Neural cell (in vitro differentiated cells): ENCODE results near the gene LMAN2L. TPM values are rescaled to one million over a fixed set of nuclear protein-coding genes. Genes with fewer than 3 reads are reported as not detected.

Experiments used
- H2AFZ ChIP-seq: fragments of 200-600, 300-800 bp; sonication (generic), shearing (Covaris generic); 2 replicates; pipeline ENCODE4 v1.6.0; 2014; ENCODE audit warnings: low read depth, mild to moderate bottlenecking, antibody characterized with exemption, low read length, moderate library complexity
- H3F3A ChIP-seq: fragments of 200-600 bp; shearing (Covaris generic); 2 replicates; pipeline ENCODE4 v1.6.1; 2016; ENCODE audit warnings: mild to moderate bottlenecking, moderate library complexity, mixed read lengths, antibody characterized with exemption, low read length; ENCODE audit not compliant: insufficient read depth, poor library complexity, severe bottlenecking
- H3K27ac ChIP-seq: fragments of 200-600, 300-800 bp; sonication (generic), shearing (Covaris generic); 2 replicates; pipeline ENCODE4 v1.5.1; 2014; ENCODE audit warnings: mild to moderate bottlenecking, low read length, moderate library complexity
- H3K27me3 ChIP-seq: fragments of 300-800, 200-600 bp; sonication (generic), shearing (Covaris generic); 2 replicates; pipeline ENCODE4 v1.6.0; 2014; ENCODE audit warnings: mild to moderate bottlenecking, low read depth, low read length, moderate library complexity; ENCODE audit not compliant: insufficient read depth
- H3K36me3 ChIP-seq: fragments of 300-800, 200-600 bp; sonication (generic), shearing (Covaris generic); 2 replicates; pipeline ENCODE4 v1.5.1; 2014; ENCODE audit warnings: mild to moderate bottlenecking, antibody characterized with exemption, low read length, moderate library complexity; ENCODE audit not compliant: insufficient read depth
- H3K4me2 ChIP-seq: fragments of 300-800, 200-600 bp; sonication (generic), shearing (Covaris generic); 2 replicates; pipeline ENCODE4 v1.6.0; 2014; ENCODE audit warnings: mild to moderate bottlenecking, low read length
- H3K4me3 ChIP-seq: fragments of 300-800, 200-600 bp; sonication (generic), shearing (Covaris generic); 2 replicates; pipeline ENCODE4 v1.5.1; 2014; ENCODE audit warnings: mild to moderate bottlenecking, low read length, moderate library complexity
- H3K79me2 ChIP-seq: fragments of 200-600 bp; shearing (Covaris generic); replicated peaks from 2 replicates; pipeline ENCODE4 v1.6.0; 2014; ENCODE audit warnings: mild to moderate bottlenecking, low read length, moderate library complexity; ENCODE audit not compliant: insufficient read depth
- H3K9ac ChIP-seq: fragments of 300-800, 200-600 bp; sonication (generic), shearing (Covaris generic); 2 replicates; pipeline ENCODE4 v1.6.1; 2016; ENCODE audit warnings: mild to moderate bottlenecking, low read length, mixed read lengths
- H3K9me2 ChIP-seq: fragments of 200-600 bp; shearing (Covaris generic); 2 replicates; pipeline ENCODE4 v1.6.1; 2016; ENCODE audit warnings: mild to moderate bottlenecking, low read length, mixed read lengths; ENCODE audit not compliant: insufficient read depth
- H3K9me3 ChIP-seq: fragments of 200-600, 300-800 bp; sonication (generic), shearing (Covaris generic); 2 replicates; pipeline ENCODE4 v1.6.1; 2016; ENCODE audit warnings: mild to moderate bottlenecking, mixed run types, low read length, moderate library complexity, mixed read lengths
- H4K20me1 ChIP-seq: fragments of 200-600 bp; shearing (Covaris generic); 2 replicates; pipeline ENCODE4 v1.6.1; 2016; ENCODE audit warnings: mild to moderate bottlenecking, mixed run types; ENCODE audit not compliant: insufficient read depth
- EP300 ChIP-seq: fragments of 450-650 bp; conservative IDR thresholded peaks from 2 replicates; pipeline ENCODE4 v1.6.1; 2014; ENCODE audit warnings: antibody characterized with exemption, mild to moderate bottlenecking, moderate library complexity; ENCODE audit not compliant: poor library complexity, severe bottlenecking
- EZH2 ChIP-seq: fragments of 200-600, 300-800 bp; shearing (Covaris generic), sonication (generic); IDR thresholded peaks from 2 replicates; pipeline ENCODE4 v1.6.1; 2014; ENCODE audit warnings: antibody characterized with exemption, low read length, borderline replicate concordance, mild to moderate bottlenecking; ENCODE audit not compliant: insufficient read depth, poor library complexity, severe bottlenecking
- MXI1 ChIP-seq: fragments of 450-650 bp; conservative IDR thresholded peaks from 2 replicates; pipeline ENCODE4 v1.6.1; 2014; ENCODE audit warnings: antibody characterized with exemption, mild to moderate bottlenecking; ENCODE audit not compliant: poor library complexity, severe bottlenecking
- POLR2AphosphoS5 ChIP-seq: IDR thresholded peaks from 2 replicates; pipeline ENCODE4 v1.6.1; 2012
- RAD21 ChIP-seq: fragments of 450-650 bp; conservative IDR thresholded peaks from 2 replicates; pipeline ENCODE4 v1.6.1; 2014; ENCODE audit warnings: antibody characterized with exemption, mild to moderate bottlenecking, moderate library complexity
- SMC3 ChIP-seq: fragments of 450-650 bp; conservative IDR thresholded peaks from 2 replicates; pipeline ENCODE4 v1.6.1; 2014; ENCODE audit warnings: antibody characterized with exemption, mild to moderate bottlenecking, moderate library complexity; ENCODE audit not compliant: poor library complexity
- TAF1 ChIP-seq: IDR thresholded peaks from 2 replicates; pipeline ENCODE4 v1.6.1; 2012; ENCODE audit warnings: low read depth
- polyA plus RNA-seq: library from polyadenylated mRNA; depleted of rRNA; stranded (reverse); fragments of >200 nt; gene quantifications from 2 replicates; pipeline ENCODE4 v1.2.3, GENCODE V29; 2014
- TF ChIP-seq, protein P1 (sequence below): IDR thresholded peaks from 2 replicates; pipeline ENCODE4 v1.6.1; 2012; ENCODE audit warnings: borderline replicate concordance
- TF ChIP-seq, protein P2 (sequence below): fragments of 450-650 bp; IDR thresholded peaks from 2 replicates; pipeline ENCODE4 v1.5.1; 2014; ENCODE audit warnings: antibody characterized with exemption, mild to moderate bottlenecking, moderate library complexity; ENCODE audit not compliant: poor library complexity, severe bottlenecking

Gene LMAN2L
- polyA plus RNA-seq, 1 donor from 2014 or later: 41.3 TPM

DNA sequence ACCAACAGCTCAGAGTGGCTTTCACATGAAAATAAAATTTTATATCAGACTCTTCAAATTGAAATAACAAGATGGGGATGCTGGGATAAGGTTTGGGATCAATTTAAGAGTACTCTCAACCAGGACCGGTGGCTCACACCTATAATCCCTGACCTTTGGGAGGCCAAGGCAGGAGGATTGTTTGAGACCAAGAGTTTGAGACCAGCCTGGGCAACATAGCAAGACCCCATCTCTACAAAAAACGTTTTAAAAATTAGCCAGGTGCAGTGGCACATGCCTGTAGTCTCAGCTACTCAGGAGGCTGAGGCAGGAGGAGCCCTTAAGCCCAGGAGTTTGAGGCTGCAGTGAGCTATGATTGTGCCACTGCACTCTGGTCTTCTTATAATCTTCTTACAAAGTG, 2.6 kb downstream of the LMAN2L start:
- no peaks in the 10 kb centered on the region for H3K9me3 ChIP-seq
- no peak for TF ChIP-seq EZH2
- TF ChIP-seq EP300: no peak
- H3K36me3 ChIP-seq: no peaks in the 10 kb centered on the region

DNA sequence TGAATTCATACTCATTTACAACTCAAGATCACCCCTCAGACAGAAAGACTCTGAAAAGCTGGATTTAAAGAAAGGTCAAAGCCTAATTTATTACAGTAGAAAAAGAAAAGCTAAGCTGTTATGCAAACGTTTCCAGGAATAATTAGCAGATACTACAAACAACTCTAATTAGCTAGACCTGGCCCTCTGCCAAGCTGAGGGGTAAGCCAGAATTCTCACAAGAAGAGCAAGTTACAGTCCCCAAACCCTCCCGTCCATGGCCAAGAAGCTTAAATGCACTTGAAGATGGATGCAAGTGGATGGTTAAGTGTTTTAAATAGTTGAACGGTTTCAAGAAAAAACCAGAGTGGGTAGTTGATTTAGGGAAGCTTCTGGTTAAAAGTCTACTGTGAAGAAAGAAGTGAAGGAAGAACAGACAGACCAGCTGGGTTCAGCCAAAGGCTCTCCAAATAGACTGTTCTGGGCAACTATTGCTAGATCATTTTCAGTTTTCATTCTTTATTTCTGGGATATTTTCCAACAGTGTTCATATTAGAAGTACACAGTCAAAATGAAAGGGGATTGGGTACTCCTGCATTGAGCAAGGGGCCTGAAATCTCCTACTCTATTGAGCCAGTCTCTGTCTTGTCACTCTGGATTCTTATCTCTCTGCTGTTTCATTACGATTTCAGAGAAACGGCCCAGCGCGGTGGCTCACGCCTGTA, 4.8 kb downstream of the LMAN2L start:
- no peaks in the 10 kb centered on the region for H3K36me3 ChIP-seq
- TF ChIP-seq EZH2 (no peak), MXI1 (no peak), POLR2AphosphoS5 (no peak), EP300 (no peak), RAD21 (no peak), SMC3 (no peak), TAF1 (no peak)
- TF ChIP-seq, protein P1, sequence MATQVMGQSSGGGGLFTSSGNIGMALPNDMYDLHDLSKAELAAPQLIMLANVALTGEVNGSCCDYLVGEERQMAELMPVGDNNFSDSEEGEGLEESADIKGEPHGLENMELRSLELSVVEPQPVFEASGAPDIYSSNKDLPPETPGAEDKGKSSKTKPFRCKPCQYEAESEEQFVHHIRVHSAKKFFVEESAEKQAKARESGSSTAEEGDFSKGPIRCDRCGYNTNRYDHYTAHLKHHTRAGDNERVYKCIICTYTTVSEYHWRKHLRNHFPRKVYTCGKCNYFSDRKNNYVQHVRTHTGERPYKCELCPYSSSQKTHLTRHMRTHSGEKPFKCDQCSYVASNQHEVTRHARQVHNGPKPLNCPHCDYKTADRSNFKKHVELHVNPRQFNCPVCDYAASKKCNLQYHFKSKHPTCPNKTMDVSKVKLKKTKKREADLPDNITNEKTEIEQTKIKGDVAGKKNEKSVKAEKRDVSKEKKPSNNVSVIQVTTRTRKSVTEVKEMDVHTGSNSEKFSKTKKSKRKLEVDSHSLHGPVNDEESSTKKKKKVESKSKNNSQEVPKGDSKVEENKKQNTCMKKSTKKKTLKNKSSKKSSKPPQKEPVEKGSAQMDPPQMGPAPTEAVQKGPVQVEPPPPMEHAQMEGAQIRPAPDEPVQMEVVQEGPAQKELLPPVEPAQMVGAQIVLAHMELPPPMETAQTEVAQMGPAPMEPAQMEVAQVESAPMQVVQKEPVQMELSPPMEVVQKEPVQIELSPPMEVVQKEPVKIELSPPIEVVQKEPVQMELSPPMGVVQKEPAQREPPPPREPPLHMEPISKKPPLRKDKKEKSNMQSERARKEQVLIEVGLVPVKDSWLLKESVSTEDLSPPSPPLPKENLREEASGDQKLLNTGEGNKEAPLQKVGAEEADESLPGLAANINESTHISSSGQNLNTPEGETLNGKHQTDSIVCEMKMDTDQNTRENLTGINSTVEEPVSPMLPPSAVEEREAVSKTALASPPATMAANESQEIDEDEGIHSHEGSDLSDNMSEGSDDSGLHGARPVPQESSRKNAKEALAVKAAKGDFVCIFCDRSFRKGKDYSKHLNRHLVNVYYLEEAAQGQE: no peak
- TF ChIP-seq, protein P2, sequence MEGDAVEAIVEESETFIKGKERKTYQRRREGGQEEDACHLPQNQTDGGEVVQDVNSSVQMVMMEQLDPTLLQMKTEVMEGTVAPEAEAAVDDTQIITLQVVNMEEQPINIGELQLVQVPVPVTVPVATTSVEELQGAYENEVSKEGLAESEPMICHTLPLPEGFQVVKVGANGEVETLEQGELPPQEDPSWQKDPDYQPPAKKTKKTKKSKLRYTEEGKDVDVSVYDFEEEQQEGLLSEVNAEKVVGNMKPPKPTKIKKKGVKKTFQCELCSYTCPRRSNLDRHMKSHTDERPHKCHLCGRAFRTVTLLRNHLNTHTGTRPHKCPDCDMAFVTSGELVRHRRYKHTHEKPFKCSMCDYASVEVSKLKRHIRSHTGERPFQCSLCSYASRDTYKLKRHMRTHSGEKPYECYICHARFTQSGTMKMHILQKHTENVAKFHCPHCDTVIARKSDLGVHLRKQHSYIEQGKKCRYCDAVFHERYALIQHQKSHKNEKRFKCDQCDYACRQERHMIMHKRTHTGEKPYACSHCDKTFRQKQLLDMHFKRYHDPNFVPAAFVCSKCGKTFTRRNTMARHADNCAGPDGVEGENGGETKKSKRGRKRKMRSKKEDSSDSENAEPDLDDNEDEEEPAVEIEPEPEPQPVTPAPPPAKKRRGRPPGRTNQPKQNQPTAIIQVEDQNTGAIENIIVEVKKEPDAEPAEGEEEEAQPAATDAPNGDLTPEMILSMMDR: no peak
- no peak overlapping the region for H3K27ac ChIP-seq

More for the DNA sequence above, 2.6 kb downstream of the LMAN2L start:
- Histone ChIP-seq H3K27ac (no peak overlapping the region), H3K4me2 (no peak overlapping the region), H3K4me3 (no peak overlapping the region), H3K9me2 (no peaks in the 10 kb centered on the region), H3K9ac (no peak overlapping the region), H3F3A (no peaks in the 10 kb centered on the region), H3K79me2 (peaks cover 22% of the 10 kb centered on the region), H3K27me3 (no peaks in the 10 kb centered on the region), H2AFZ (no peak overlapping the region), H4K20me1 (no peaks in the 10 kb centered on the region)

More for the DNA sequence above, 4.8 kb downstream of the LMAN2L start:
- H3K9ac ChIP-seq: no peak overlapping the region
- no peak overlapping the region for H3K4me2 ChIP-seq
- H3K79me2 ChIP-seq: peaks cover 22% of the 10 kb centered on the region
- no peak overlapping the region for H2AFZ ChIP-seq
- no peaks in the 10 kb centered on the region for H3F3A ChIP-seq
- H4K20me1 ChIP-seq: no peaks in the 10 kb centered on the region
- no peak overlapping the region for H3K4me3 ChIP-seq
- H3K9me3 ChIP-seq: no peaks in the 10 kb centered on the region
- H3K9me2 ChIP-seq: no peaks in the 10 kb centered on the region
- no peaks in the 10 kb centered on the region for H3K27me3 ChIP-seq
